ENCODE results near the gene KRTAP6-3.

Gene KRTAP6-3

GRCh38 chr21:30625449-30626165 lies 33.4 kb downstream of the KRTAP6-3 start:
- DNase-seq (ENCODE audit: low read depth, low spot score) = no peak

GRCh38 chr21:30628109-30628508 lies 35.9 kb downstream of the KRTAP6-3 start:
- no peak for DNase-seq (ENCODE audit: low read depth, low spot score)

GRCh38 chr21:30629200-30629599 lies 37.0 kb downstream of the KRTAP6-3 start:
- DNase-seq (ENCODE audit: low read depth, low spot score) = no peak

DNA sequence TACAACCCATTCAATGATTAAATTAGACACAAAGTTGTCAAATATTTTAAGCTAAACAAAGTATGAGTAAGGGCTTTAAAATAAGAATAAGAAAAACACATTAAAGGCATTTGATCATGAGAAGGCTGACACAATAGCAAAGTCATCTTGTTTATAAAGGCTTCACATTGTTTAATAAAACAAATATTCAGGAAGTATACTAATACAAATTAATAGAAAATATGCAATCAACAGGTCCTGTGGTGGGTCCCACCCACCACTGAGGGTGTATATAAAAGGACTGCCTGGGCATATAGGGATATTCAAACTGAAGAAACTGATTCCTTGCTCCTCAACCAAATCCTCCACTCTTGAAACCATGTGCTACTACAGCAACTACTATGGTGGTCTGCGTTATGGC lies 42.7 kb downstream of the KRTAP6-3 start, which contains the start of gene KRTAP20-2:
TSS of gene KRTAP20-2 (plus strand) at position 301 of the 400 bp plus-strand sequence. CDS start at position 359, 58 bp downstream.
- no peak for DNase-seq (ENCODE audit: low read depth, low spot score)

- no peak for DNase-seq (ENCODE audit: low read depth, low spot score)
Measured at GRCh38 chr21:30638686-30639085, 46.4 kb downstream of the KRTAP6-3 start.

DNA sequence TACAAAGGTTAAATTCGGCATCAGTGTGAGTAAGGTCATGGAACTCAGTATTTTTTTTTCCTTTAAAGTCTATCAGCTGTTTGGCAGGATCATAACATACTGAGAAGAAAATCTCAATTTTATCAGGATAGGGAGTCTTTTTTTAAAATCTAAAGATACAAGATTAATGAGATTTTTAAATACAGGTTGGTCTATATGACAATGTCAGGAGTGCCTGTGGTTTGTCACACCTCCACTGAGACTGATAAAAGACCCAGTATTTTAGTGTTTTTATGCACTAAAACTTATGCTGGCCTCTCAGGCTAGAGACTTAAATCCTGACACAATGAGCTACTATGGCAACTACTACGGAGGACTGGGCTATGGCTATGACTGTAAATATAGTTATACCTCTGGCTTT lies 50.3 kb downstream of the KRTAP6-3 start, which contains the start of gene KRTAP20-3:
TSS of gene KRTAP20-3 (plus strand) at position 301 of the 400 bp plus-strand sequence.
- no peak for DNase-seq (ENCODE audit: low read depth, low spot score)
